ENCODE results near the gene FBXW7. TPM values are rescaled to one million over a fixed set of nuclear protein-coding genes. Genes with fewer than 3 reads are reported as not detected.

Gene FBXW7
- total RNA-seq, 4 donors from 2014 or later: 11.6 to 125 (median 49.5) TPM

- Histone ChIP-seq H3K4me3 (no peak overlapping the region), H3K27me3 (no peaks in the 10 kb centered on the region), H3K4me1 (peaks cover 0 to 30% (median 4%) of the 10 kb centered on the region in 4 donors), H3K9me3 (no peaks in the 10 kb centered on the region), H3K27ac (no peak overlapping the region), H3K36me3 (no peaks in the 10 kb centered on the region)
- WGBS, 2 donors (ENCODE audit: low coverage in 1 of 2): 79 to 93% methylated on average over 2 of the region's 2 CpGs
- intact Hi-C loops (cut with DNase I; ENCODE audit: low total_unique reads) (loop anchor here (5.0 kb wide), 1 partner anchor 133 kb away; no protein-coding TSS in a partner anchor), in situ Hi-C loops (cut with MboI; ENCODE audit: low pct_ligation_motif_present in 1 of 4, low pct_unique_long_range_greater_than_20kb in 1 of 4, low sequenced_read_pairs in 3 of 4) (no loop called here)
- no peak for DNase-seq
- no peak for TF ChIP-seq CTCF (IDR thresholded peaks at IDR 0.05)
- TF ChIP-seq POLR2A (IDR thresholded peaks at IDR 0.05): no peak
- no peak for TF ChIP-seq POLR2AphosphoS5 (IDR thresholded peaks at IDR 0.05)
- no peak for TF ChIP-seq EP300 (IDR thresholded peaks at IDR 0.05; ENCODE audit: low read depth)
These were observed 80.6 kb downstream of the FBXW7 start for GRCh38 chr4:152455311-152455710.

- no peaks in the 10 kb centered on the region for H3K27me3 ChIP-seq
- intact Hi-C loops (cut with DNase I; ENCODE audit: low total_unique reads) (loop anchor here (5.0 kb wide), 1 partner anchor 132 kb away; no protein-coding TSS in a partner anchor), in situ Hi-C loops (cut with MboI; ENCODE audit: low pct_ligation_motif_present in 1 of 4, low pct_unique_long_range_greater_than_20kb in 1 of 4, low sequenced_read_pairs in 3 of 4) (no loop called here)
- H3K9me3 ChIP-seq: no peaks in the 10 kb centered on the region
- H3K36me3 ChIP-seq: no peaks in the 10 kb centered on the region
- H3K27ac ChIP-seq: no peak overlapping the region
- no peak overlapping the region for H3K4me3 ChIP-seq
- peaks cover 0 to 23% (median under 1%) of the 10 kb centered on the region in 4 donors for H3K4me1 ChIP-seq
- no peak for DNase-seq
- peak; percentile 30 to 46 (median 42) for TF ChIP-seq CTCF (IDR thresholded peaks at IDR 0.05)
- no peak for TF ChIP-seq POLR2AphosphoS5 (IDR thresholded peaks at IDR 0.05)
These were observed 81.4 kb downstream of the FBXW7 start for GRCh38 chr4:152454398-152455011.

GRCh38 chr4:152451496-152451895 is 84.4 kb downstream of the FBXW7 start:
- in situ Hi-C loops (cut with MboI; ENCODE audit: low pct_ligation_motif_present in 1 of 4, low pct_unique_long_range_greater_than_20kb in 1 of 4, low sequenced_read_pairs in 3 of 4) (no loop called here), intact Hi-C loops (cut with DNase I; ENCODE audit: low total_unique reads) (no loop called here)
- WGBS, 2 donors (ENCODE audit: low coverage in 1 of 2): 88 to 100% methylated on average over 1 to 3 of the region's 3 CpGs

GRCh38 chr4:152448854-152449253 is 87.0 kb downstream of the FBXW7 start:
- H3K4me3 ChIP-seq: no peak overlapping the region
- no peak for DNase-seq
- intact Hi-C loops (cut with DNase I; ENCODE audit: low total_unique reads) (no loop called here), in situ Hi-C loops (cut with MboI; ENCODE audit: low pct_ligation_motif_present in 1 of 4, low pct_unique_long_range_greater_than_20kb in 1 of 4, low sequenced_read_pairs in 3 of 4) (no loop called here)
- TF ChIP-seq POLR2AphosphoS5 (IDR thresholded peaks at IDR 0.05) (no peak), CTCF (IDR thresholded peaks at IDR 0.05) (no peak), POLR2A (IDR thresholded peaks at IDR 0.05) (no peak), EP300 (IDR thresholded peaks at IDR 0.05; ENCODE audit: low read depth) (no peak)
- H3K4me1 ChIP-seq: no peaks in the 10 kb centered on the region
- no peaks in the 10 kb centered on the region for H3K36me3 ChIP-seq
- H3K27ac ChIP-seq: no peak overlapping the region
- no peaks in the 10 kb centered on the region for H3K27me3 ChIP-seq
- WGBS, 2 donors (ENCODE audit: low coverage in 1 of 2): 49 to 64% methylated on average over 2 to 3 of the region's 3 CpGs
- H3K9me3 ChIP-seq: no peaks in the 10 kb centered on the region

More at GRCh38 chr4:152451496-152451895, 84.4 kb downstream of the FBXW7 start:
- TF ChIP-seq POLR2AphosphoS5 (IDR thresholded peaks at IDR 0.05) (no peak), EP300 (IDR thresholded peaks at IDR 0.05; ENCODE audit: low read depth) (no peak)
- Histone ChIP-seq H3K27ac (no peak overlapping the region), H3K27me3 (no peaks in the 10 kb centered on the region), H3K4me3 (no peak overlapping the region), H3K9me3 (no peaks in the 10 kb centered on the region), H3K4me1 (peaks cover 0 to 10% (median 0%) of the 10 kb centered on the region in 4 donors), H3K36me3 (no peaks in the 10 kb centered on the region)
- no peak for DNase-seq

Data from transverse colon (tissue), 4 donors.